K562 (cell line): ENCODE results near the gene EIF3M. TPM values are rescaled to one million over a fixed set of nuclear protein-coding genes. Genes with fewer than 3 reads are reported as not detected.

Source experiments
- ATAC-seq: fragments of 200-7000 bp; cut with Tn5 transposase; 3 replicates; pipeline ENCODE4 v1.9.1; 2020; ENCODE audit warnings: moderate library complexity
- BruUV-seq: library from RNA; stranded (reverse); fragments of 400-500 nt; replicated peaks from 2 replicates; lab custom pipeline; 2021; lab: Mats Ljungman, UMichigan
- CTCF ChIA-PET: fragments of 300-600 bp; formaldehyde crosslinking; extraction: SDS; loops from one replicate; lab custom pipeline; 2021; ENCODE audit warnings: low intra/inter-chr PET ratio; lab: Yijun Ruan, JAX
- POLR2A ChIA-PET: fragments of 300-600, 350-650 bp; sonication (Branson Sonifier 250); formaldehyde crosslinking; extraction: SDS; loops from one replicate; lab custom pipeline; 2021; ENCODE audit warnings: antibody characterized with exemption, inconsistent platforms; lab: Yijun Ruan, JAX
- DNase-seq, 4 experiments: peaks; one replicate each; pipeline versions ENCODE4 v3.0.0 to v3.0.0-alpha.2; 2011 to 2018; ENCODE audit warnings: low spot score in 3 of 4, mixed read lengths in 3 of 4; ENCODE audit errors: extremely low read depth in 1 of 4
- FAIRE-seq: peaks from 2 replicates; lab custom pipeline; 2011; peaks lifted over from hg19 to GRCh38; lab: Jason Lieb, UNC
- H2AFZ ChIP-seq: 2 replicates; pipeline ENCODE4 v1.6.0; 2011; ENCODE audit warnings: low read depth, low read length, control low read depth, inconsistent platforms
- H3K27ac ChIP-seq: fragments of 200-600 bp; 3 replicates; pipeline ENCODE4 v1.8.0; 2011; ENCODE audit warnings: low read depth, mild to moderate bottlenecking, control low read depth, inconsistent platforms, low read length, moderate library complexity, mixed read lengths; ENCODE audit errors: extremely low read depth
- H3K27me3 ChIP-seq, 2 experiments: fragments of 300-600 bp in 1 of 2; 2 replicates in 1 of 2; 3 replicates in 1 of 2; pipeline versions ENCODE4 v1.6.0 to v1.8.0; 2011; ENCODE audit warnings: inconsistent platforms in 2 of 2, low read length in 2 of 2, mild to moderate bottlenecking in 1 of 2, mixed read lengths in 1 of 2, moderate library complexity in 1 of 2; ENCODE audit not compliant: control insufficient read depth in 2 of 2, insufficient read depth in 2 of 2
- H3K36me3 ChIP-seq: fragments of 300-600 bp; 3 replicates; pipeline ENCODE4 v1.8.0; 2011; ENCODE audit warnings: mild to moderate bottlenecking, low read length, inconsistent platforms; ENCODE audit not compliant: control insufficient read depth, insufficient read depth
- H3K4me1 ChIP-seq, 2 experiments: fragments of 200-600 bp in 1 of 2; replicated peaks in 1 of 2; 2 replicates in 1 of 2; 3 replicates in 1 of 2; pipeline versions ENCODE4 v1.5.1 to v1.8.0; 2011; ENCODE audit warnings: inconsistent platforms in 2 of 2, low read length in 2 of 2, mild to moderate bottlenecking in 1 of 2, mixed read lengths in 1 of 2, moderate library complexity in 1 of 2; ENCODE audit not compliant: control insufficient read depth in 2 of 2, insufficient read depth in 2 of 2
- H3K4me2 ChIP-seq: 2 replicates; pipeline ENCODE4 v1.6.1; 2011; ENCODE audit warnings: low read length, control low read depth, inconsistent platforms, mixed read lengths; ENCODE audit not compliant: insufficient read depth
- H3K4me3 ChIP-seq: fragments of 200-600 bp; sonication (generic), shearing (Covaris generic); 2 replicates; pipeline ENCODE4 v1.5.1; 2016; ENCODE audit warnings: control low read depth, inconsistent platforms
- H3K79me2 ChIP-seq: fragments of 200-600 bp; 3 replicates; pipeline ENCODE4 v1.8.0; 2011; ENCODE audit warnings: low read length, inconsistent platforms; ENCODE audit not compliant: control insufficient read depth, insufficient read depth
- H3K9ac ChIP-seq, 2 experiments: 2 replicates each; pipeline versions ENCODE4 v1.6.0 to v1.6.1; 2011; ENCODE audit warnings: low read depth in 2 of 2, low read length in 2 of 2, control low read depth in 1 of 2, inconsistent platforms in 1 of 2, mild to moderate bottlenecking in 1 of 2, mixed read lengths in 1 of 2; ENCODE audit not compliant: insufficient read depth in 1 of 2
- H3K9me1 ChIP-seq: one replicate; pipeline ENCODE4 v1.6.0; 2011; ENCODE audit warnings: inconsistent platforms, mild to moderate bottlenecking, low read length, moderate library complexity; ENCODE audit not compliant: control insufficient read depth, insufficient read depth
- H3K9me3 ChIP-seq: replicated peaks from 2 replicates; pipeline ENCODE4 v1.5.1; 2011; ENCODE audit warnings: low read depth, low read length, inconsistent platforms; ENCODE audit not compliant: control insufficient read depth, insufficient read depth
- H4K20me1 ChIP-seq: replicated peaks from 2 replicates; pipeline ENCODE4 v1.6.1; 2011; ENCODE audit warnings: low read length, inconsistent platforms, mixed read lengths; ENCODE audit not compliant: control insufficient read depth, insufficient read depth
- DACH1 ChIP-seq: fragments of 450-650 bp; IDR thresholded peaks from 2 replicates; pipeline ENCODE4 v1.6.1; 2018; ENCODE audit not compliant: partially characterized antibody
- EHMT2 ChIP-seq: fragments of 450-650 bp; IDR thresholded peaks from 2 replicates; pipeline ENCODE4 v1.6.1; 2018; ENCODE audit warnings: antibody characterized with exemption
- ILK ChIP-seq: fragments of 450-650 bp; IDR thresholded peaks from 2 replicates; pipeline ENCODE4 v1.6.1; 2016; ENCODE audit warnings: missing genetic modification characterization, low read depth, mild to moderate bottlenecking, missing compliant biosample characterization, moderate library complexity, borderline replicate concordance
- SLC30A9 ChIP-seq: fragments of 250-450 bp; sonication (Bioruptor Pico); IDR thresholded peaks from 2 replicates; pipeline ENCODE4 v1.8.0; 2022; ENCODE audit warnings: mild to moderate bottlenecking, moderate library complexity
- SMC3 ChIP-seq: conservative IDR thresholded peaks from 2 replicates; pipeline ENCODE4 v1.6.1; 2011; ENCODE audit warnings: low read depth, low read length, improper control_type of control experiment; ENCODE audit not compliant: insufficient read depth
- SNRNP70 ChIP-seq: fragments of 200-400 bp; formaldehyde crosslinking; optimal IDR thresholded peaks from 2 replicates; pipeline ENCODE3; 2017; ENCODE audit warnings: low read depth, low read length
- THRAP3 ChIP-seq: fragments of 450-650 bp; IDR thresholded peaks from 2 replicates; pipeline ENCODE4 v1.6.1; 2016; ENCODE audit warnings: mild to moderate bottlenecking, inconsistent platforms, borderline replicate concordance
- ZBTB8A ChIP-seq: fragments of 450-650 bp; IDR thresholded peaks from 2 replicates; pipeline ENCODE4 v1.6.1; 2018; ENCODE audit warnings: mild to moderate bottlenecking, moderate library complexity; ENCODE audit not compliant: partially characterized antibody
- WGBS: fragments of 100-300 bp; shearing (Covaris generic); methylation state at CpG from one replicate; pipeline ENCODE4 v1.1.6; 2016; ENCODE audit warnings: low coverage, mixed read lengths; ENCODE audit not compliant: insufficient coverage; ENCODE audit errors: missing lambda C conversion rate; 5-methylcytosine and 5-hydroxymethylcytosine counted together
- in situ Hi-C: fragments of 300-500 bp; cut with MboI; formaldehyde crosslinking; loops from 4 replicates; pipeline ENCODE4 v1.15.0; 2018; ENCODE audit warnings: inconsistent platforms, mixed read lengths
- intact Hi-C: fragments of 100-400 bp; cut with micrococcal nuclease; formaldehyde crosslinking; loops from 2 replicates; pipeline ENCODE4 v1.14.2; 2022
- polyA plus RNA-seq, 8 experiments: library from polyadenylated mRNA; depleted of rRNA in 4 of 8; stranded (reverse) in 5 of 8; unstranded in 3 of 8; fragments of >200 nt; fragmentation: Nextera tagmentation in 2 of 8; fragmentation: Illumina TruSeq in 1 of 8; extraction: Ambion mirVana in 2 of 8; extraction: Trizol in 1 of 8; gene quantifications; 2 replicates each; pipeline versions ENCODE4 v1.2.1 to v1.2.3, GENCODE V29; 2011 to 2014; ENCODE audit warnings: inconsistent platforms in 1 of 8, missing spikeins in 1 of 8
- total RNA-seq, 7 experiments: library from RNA; depleted of rRNA in 6 of 7; stranded (reverse); fragments of >200 nt in 6 of 7; fragmentation: Illumina TruSeq in 2 of 7; extraction: Trizol in 2 of 7; gene quantifications; 2 replicates each; pipeline versions ENCODE4 v1.2.1 to v1.2.3, GENCODE V29; 2011 to 2021; ENCODE audit warnings: low replicate concordance in 1 of 7
- TF ChIP-seq, protein P1 (sequence below): fragments of 450-650 bp; IDR thresholded peaks from 2 replicates; pipeline ENCODE4 v1.6.1; 2017; ENCODE audit warnings: mild to moderate bottlenecking, moderate library complexity
- TF ChIP-seq, protein P2 (sequence below): fragments of 200-800 bp; sonication (Bioruptor generic); IDR thresholded peaks from 2 replicates; pipeline ENCODE4 v1.6.1; 2016; ENCODE audit warnings: missing genetic modification characterization, missing compliant biosample characterization
- TF ChIP-seq, protein P3 (sequence below): fragments of 450-650 bp; formaldehyde crosslinking; IDR thresholded peaks from 2 replicates; pipeline ENCODE4 v1.4.0; 2020; ENCODE audit warnings: mild to moderate bottlenecking, moderate library complexity
- TF ChIP-seq, protein P4 (sequence below): fragments of 450-650 bp; formaldehyde crosslinking; IDR thresholded peaks from 2 replicates; pipeline ENCODE4 v1.4.0; 2020; ENCODE audit warnings: mild to moderate bottlenecking

The EIF3M gene
- total and polyA plus RNA-seq, 9 of the 15 experiments (the other 6 are each of a cell fraction or from before 2014, with no cell fraction given), result 602 to 2,015 (median 1,058) TPM

- no peak for TF ChIP-seq ZBTB8A
These were observed 7.2 kb upstream of the EIF3M start (continued) for GRCh38 chr11:32576456-32576855.

- Histone ChIP-seq H3K36me3 (peaks cover 7% of the 10 kb centered on the region; the same call in 1 of the 3 replicates), H2AFZ (peak overlapping the region; percentile 48), H3K4me1 (peaks cover 0 to 6% of the 10 kb centered on the region in 2 experiments; a peak in 3 of 5 replicates), H3K9me3 (no peaks in the 10 kb centered on the region), H3K9me1 (no peaks in the 10 kb centered on the region), H4K20me1 (peaks cover 14% of the 10 kb centered on the region), H3K79me2 (peaks cover 28% of the 10 kb centered on the region), H3K9ac (no peak overlapping the region), H3K27me3 (no peaks in the 10 kb centered on the region), H3K4me3 (no peak overlapping the region), H3K27ac (no peak overlapping the region), H3K4me2 (no peak overlapping the region)
- WGBS, result 61% methylated on average over 2 of the region's 2 CpGs
- intact Hi-C loops, result loop anchor here (5.0 kb wide), 1 partner anchor 149 kb away; no protein-coding TSS in a partner anchor
- POLR2A ChIA-PET, result no interaction called here
- in situ Hi-C loops, result loop anchor here (10.0 kb wide), 1 partner anchor 196 kb away; no protein-coding TSS in a partner anchor
- no peak for ATAC-seq
- no peak for FAIRE-seq
- CTCF ChIA-PET, result no interaction called here
- BruUV-seq, result no TSS peak
- DNase-seq, result no peak
- TF ChIP-seq, protein P1, sequence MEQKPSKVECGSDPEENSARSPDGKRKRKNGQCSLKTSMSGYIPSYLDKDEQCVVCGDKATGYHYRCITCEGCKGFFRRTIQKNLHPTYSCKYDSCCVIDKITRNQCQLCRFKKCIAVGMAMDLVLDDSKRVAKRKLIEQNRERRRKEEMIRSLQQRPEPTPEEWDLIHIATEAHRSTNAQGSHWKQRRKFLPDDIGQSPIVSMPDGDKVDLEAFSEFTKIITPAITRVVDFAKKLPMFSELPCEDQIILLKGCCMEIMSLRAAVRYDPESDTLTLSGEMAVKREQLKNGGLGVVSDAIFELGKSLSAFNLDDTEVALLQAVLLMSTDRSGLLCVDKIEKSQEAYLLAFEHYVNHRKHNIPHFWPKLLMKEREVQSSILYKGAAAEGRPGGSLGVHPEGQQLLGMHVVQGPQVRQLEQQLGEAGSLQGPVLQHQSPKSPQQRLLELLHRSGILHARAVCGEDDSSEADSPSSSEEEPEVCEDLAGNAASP, result no peak
- TF ChIP-seq, protein P2, sequence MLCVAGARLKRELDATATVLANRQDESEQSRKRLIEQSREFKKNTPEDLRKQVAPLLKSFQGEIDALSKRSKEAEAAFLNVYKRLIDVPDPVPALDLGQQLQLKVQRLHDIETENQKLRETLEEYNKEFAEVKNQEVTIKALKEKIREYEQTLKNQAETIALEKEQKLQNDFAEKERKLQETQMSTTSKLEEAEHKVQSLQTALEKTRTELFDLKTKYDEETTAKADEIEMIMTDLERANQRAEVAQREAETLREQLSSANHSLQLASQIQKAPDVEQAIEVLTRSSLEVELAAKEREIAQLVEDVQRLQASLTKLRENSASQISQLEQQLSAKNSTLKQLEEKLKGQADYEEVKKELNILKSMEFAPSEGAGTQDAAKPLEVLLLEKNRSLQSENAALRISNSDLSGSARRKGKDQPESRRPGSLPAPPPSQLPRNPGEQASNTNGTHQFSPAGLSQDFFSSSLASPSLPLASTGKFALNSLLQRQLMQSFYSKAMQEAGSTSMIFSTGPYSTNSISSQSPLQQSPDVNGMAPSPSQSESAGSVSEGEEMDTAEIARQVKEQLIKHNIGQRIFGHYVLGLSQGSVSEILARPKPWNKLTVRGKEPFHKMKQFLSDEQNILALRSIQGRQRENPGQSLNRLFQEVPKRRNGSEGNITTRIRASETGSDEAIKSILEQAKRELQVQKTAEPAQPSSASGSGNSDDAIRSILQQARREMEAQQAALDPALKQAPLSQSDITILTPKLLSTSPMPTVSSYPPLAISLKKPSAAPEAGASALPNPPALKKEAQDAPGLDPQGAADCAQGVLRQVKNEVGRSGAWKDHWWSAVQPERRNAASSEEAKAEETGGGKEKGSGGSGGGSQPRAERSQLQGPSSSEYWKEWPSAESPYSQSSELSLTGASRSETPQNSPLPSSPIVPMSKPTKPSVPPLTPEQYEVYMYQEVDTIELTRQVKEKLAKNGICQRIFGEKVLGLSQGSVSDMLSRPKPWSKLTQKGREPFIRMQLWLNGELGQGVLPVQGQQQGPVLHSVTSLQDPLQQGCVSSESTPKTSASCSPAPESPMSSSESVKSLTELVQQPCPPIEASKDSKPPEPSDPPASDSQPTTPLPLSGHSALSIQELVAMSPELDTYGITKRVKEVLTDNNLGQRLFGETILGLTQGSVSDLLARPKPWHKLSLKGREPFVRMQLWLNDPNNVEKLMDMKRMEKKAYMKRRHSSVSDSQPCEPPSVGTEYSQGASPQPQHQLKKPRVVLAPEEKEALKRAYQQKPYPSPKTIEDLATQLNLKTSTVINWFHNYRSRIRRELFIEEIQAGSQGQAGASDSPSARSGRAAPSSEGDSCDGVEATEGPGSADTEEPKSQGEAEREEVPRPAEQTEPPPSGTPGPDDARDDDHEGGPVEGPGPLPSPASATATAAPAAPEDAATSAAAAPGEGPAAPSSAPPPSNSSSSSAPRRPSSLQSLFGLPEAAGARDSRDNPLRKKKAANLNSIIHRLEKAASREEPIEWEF (CRISPR knock-in tag), result no peak
- no peak for TF ChIP-seq EHMT2
- TF ChIP-seq, protein P3, sequence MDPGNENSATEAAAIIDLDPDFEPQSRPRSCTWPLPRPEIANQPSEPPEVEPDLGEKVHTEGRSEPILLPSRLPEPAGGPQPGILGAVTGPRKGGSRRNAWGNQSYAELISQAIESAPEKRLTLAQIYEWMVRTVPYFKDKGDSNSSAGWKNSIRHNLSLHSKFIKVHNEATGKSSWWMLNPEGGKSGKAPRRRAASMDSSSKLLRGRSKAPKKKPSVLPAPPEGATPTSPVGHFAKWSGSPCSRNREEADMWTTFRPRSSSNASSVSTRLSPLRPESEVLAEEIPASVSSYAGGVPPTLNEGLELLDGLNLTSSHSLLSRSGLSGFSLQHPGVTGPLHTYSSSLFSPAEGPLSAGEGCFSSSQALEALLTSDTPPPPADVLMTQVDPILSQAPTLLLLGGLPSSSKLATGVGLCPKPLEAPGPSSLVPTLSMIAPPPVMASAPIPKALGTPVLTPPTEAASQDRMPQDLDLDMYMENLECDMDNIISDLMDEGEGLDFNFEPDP (CRISPR knock-in tag), result no peak
- TF ChIP-seq ILK, result no peak
- no peak for TF ChIP-seq SNRNP70
- TF ChIP-seq DACH1, result no peak
- no peak for TF ChIP-seq SLC30A9 (CRISPR knock-in tag)
- TF ChIP-seq, protein P4, sequence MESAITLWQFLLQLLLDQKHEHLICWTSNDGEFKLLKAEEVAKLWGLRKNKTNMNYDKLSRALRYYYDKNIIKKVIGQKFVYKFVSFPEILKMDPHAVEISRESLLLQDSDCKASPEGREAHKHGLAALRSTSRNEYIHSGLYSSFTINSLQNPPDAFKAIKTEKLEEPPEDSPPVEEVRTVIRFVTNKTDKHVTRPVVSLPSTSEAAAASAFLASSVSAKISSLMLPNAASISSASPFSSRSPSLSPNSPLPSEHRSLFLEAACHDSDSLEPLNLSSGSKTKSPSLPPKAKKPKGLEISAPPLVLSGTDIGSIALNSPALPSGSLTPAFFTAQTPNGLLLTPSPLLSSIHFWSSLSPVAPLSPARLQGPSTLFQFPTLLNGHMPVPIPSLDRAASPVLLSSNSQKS (CRISPR knock-in tag), result no peak
- TF ChIP-seq THRAP3, result no peak
- TF ChIP-seq SMC3, result no peak
These were observed 2.7 kb upstream of the EIF3M start for GRCh38 chr11:32580967-32581366.
